H1 (cell line): ENCODE data around the gene EEF2.

Experiments used
- CTCF ChIP-seq, 3 experiments: IDR thresholded peaks; 1 replicate in 2 of 3; 2 replicates in 1 of 3; pipeline versions ENCODE4 v1.5.1 to v1.6.1; 2011; ENCODE audit warnings: low read length in 3 of 3, mild to moderate bottlenecking in 3 of 3, inconsistent platforms in 2 of 3, low read depth in 1 of 3, moderate library complexity in 1 of 3; ENCODE audit not compliant: insufficient read depth in 1 of 3; ENCODE audit errors: control extremely low read depth in 1 of 3
- GTF2F1 ChIP-seq: IDR thresholded peaks from 2 replicates; pipeline ENCODE4 v1.6.1; 2012; ENCODE audit warnings: low read depth, low read length, improper control_type of control experiment, borderline replicate concordance
- POLR2A ChIP-seq, 2 experiments: IDR thresholded peaks; 1 replicate in 1 of 2; 2 replicates in 1 of 2; pipeline ENCODE4 v1.6.1; 2011; ENCODE audit warnings: low read depth in 2 of 2, low read length in 2 of 2, mild to moderate bottlenecking in 2 of 2; ENCODE audit errors: control extremely low read depth in 1 of 2

DNA sequence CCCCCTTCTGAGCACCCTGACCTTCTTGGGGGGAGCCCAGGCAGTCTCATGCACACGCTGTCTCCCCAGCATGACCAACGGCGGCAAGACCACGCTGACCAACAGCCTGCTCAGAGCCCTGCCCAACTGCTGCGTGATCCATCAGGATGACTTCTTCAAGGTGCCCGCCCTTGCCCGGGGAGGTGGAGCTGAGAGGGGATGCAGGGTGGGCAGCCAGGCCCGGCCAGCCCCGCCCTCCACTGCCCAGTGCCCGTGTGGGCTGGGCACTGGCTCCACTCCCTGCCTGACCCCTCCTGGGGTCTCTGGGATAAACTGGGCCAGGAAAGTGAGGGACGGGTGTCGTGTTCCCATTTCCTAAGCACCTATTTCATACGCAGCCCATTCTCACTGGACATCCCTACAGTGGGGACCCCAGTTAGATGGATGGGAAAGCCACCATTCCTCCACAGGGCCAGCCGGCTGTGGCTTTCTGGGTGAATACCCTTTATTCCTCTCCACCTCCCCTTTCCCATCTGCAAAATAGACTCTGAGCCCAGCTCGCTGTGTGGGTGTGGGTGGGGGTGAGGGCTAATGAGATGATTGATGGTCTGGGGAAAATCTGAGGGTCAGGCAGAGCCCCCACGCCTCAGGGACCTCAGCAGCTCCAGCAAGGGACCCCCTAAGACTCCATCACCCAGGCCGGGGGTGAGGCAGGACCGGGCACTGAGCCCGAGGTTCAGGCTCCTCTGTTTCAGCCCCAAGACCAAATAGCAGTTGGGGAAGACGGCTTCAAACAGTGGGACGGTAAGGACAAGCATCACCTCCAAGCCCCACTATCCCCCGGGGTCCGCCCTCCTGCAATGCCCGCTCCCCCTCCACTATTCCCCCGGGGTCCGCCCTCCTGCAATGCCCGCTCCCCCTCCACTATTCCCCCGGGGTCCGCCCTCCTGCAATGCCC, 48.5 kb downstream of the EEF2 start:
- no peak for TF ChIP-seq GTF2F1
- TF ChIP-seq CTCF (IDR thresholded peaks at IDR 0.05; ENCODE audit: control extremely low read depth in 1 of 3, insufficient read depth in 1 of 3, low read depth in 1 of 3, low read length in 3 of 3) = no peak
- no peak for TF ChIP-seq POLR2A (IDR thresholded peaks at IDR 0.05; ENCODE audit: control extremely low read depth in 1 of 2, low read depth in 2 of 2, low read length in 2 of 2)
